Ascending aorta (tissue), 2 donors: ENCODE results near the gene CASP1. TPM values are rescaled to one million over a fixed set of nuclear protein-coding genes. Genes with fewer than 3 reads are reported as not detected.

ENCODE experiments used
- DNase-seq, 2 donors: peaks; one replicate each; pipeline ENCODE4 v3.0.0-alpha.2; 2019; ENCODE audit warnings: low spot score in 2 of 2
- H3K27ac ChIP-seq, 2 donors: fragments of 200-600 bp; sonication (generic); one replicate each; pipeline ENCODE4 v1.5.1; 2016 to 2017; ENCODE audit warnings: mild to moderate bottlenecking in 1 of 2
- H3K27me3 ChIP-seq: fragments of 200-600 bp; sonication (generic); one replicate; pipeline ENCODE4 v1.5.1; 2017
- H3K36me3 ChIP-seq, 2 donors: fragments of 200-600 bp; sonication (generic); one replicate each; pipeline ENCODE4 v1.5.1; 2016
- H3K4me1 ChIP-seq, 2 donors: fragments of 200-600 bp; sonication (generic); one replicate each; pipeline ENCODE4 v1.5.1; 2016 to 2017; ENCODE audit warnings: mild to moderate bottlenecking in 1 of 2
- H3K4me3 ChIP-seq, 2 donors: fragments of 200-600 bp; sonication (generic); one replicate each; pipeline ENCODE4 v1.5.1; 2016 to 2017; ENCODE audit warnings: mild to moderate bottlenecking in 1 of 2
- H3K9me3 ChIP-seq, 2 donors: fragments of 200-600 bp; sonication (generic); one replicate each; pipeline ENCODE4 v1.5.1; 2016
- intact Hi-C: fragments of 100-400 bp; cut with DNase I; formaldehyde crosslinking; loops from one replicate; pipeline ENCODE4 v1.15.1; 2023
- total RNA-seq: library from RNA; depleted of rRNA; stranded (reverse); fragments of >200 nt; gene quantifications from one replicate; pipeline ENCODE4 v1.1.0, GENCODE V29; 2016
- TF ChIP-seq, protein P1 (sequence below), 3 experiments: fragments of 200-600 bp in 2 of 3; fragments of 450-650 bp in 1 of 3; sonication (generic) in 2 of 3; IDR thresholded peaks; one replicate each; pipeline ENCODE4 v1.5.1; 2016 to 2019; ENCODE audit warnings: antibody characterized with exemption in 3 of 3, mild to moderate bottlenecking in 1 of 3, moderate library complexity in 1 of 3

The CASP1 gene
- total RNA-seq, 1 donor from 2014 or later: not detected

- TF ChIP-seq, protein P1, sequence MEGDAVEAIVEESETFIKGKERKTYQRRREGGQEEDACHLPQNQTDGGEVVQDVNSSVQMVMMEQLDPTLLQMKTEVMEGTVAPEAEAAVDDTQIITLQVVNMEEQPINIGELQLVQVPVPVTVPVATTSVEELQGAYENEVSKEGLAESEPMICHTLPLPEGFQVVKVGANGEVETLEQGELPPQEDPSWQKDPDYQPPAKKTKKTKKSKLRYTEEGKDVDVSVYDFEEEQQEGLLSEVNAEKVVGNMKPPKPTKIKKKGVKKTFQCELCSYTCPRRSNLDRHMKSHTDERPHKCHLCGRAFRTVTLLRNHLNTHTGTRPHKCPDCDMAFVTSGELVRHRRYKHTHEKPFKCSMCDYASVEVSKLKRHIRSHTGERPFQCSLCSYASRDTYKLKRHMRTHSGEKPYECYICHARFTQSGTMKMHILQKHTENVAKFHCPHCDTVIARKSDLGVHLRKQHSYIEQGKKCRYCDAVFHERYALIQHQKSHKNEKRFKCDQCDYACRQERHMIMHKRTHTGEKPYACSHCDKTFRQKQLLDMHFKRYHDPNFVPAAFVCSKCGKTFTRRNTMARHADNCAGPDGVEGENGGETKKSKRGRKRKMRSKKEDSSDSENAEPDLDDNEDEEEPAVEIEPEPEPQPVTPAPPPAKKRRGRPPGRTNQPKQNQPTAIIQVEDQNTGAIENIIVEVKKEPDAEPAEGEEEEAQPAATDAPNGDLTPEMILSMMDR (IDR thresholded peaks at IDR 0.05): no peak
- Histone ChIP-seq H3K9me3 (peaks cover 0 to 8% of the 10 kb centered on the region in 2 donors), H3K27ac (no peak overlapping the region), H3K4me3 (no peak overlapping the region), H3K4me1 (no peaks in the 10 kb centered on the region), H3K36me3 (no peaks in the 10 kb centered on the region), H3K27me3 (no peaks in the 10 kb centered on the region)
- intact Hi-C loops: no loop called here
- DNase-seq: no peak
Measured at GRCh38 chr11:104984808-104985207, 50.1 kb downstream of the CASP1 start.

GRCh38 chr11:104979839-104980238 is 55.1 kb downstream of the CASP1 start:
- H3K4me1 ChIP-seq: no peaks in the 10 kb centered on the region
- intact Hi-C loops: no loop called here
- DNase-seq: no peak
- H3K4me3 ChIP-seq: no peak overlapping the region
- TF ChIP-seq, protein P1 (IDR thresholded peaks at IDR 0.05): no peak
- H3K27ac ChIP-seq: no peak overlapping the region
- no peaks in the 10 kb centered on the region for H3K9me3 ChIP-seq
- H3K27me3 ChIP-seq: no peaks in the 10 kb centered on the region
- no peaks in the 10 kb centered on the region for H3K36me3 ChIP-seq

Other genes with a start within 250 kb of the CASP1 start
- 5.6 TPM for gene CASP12, start 136.7 kb downstream of the CASP1 start, total RNA-seq
- 56.6 TPM for gene CASP4, start 66.6 kb downstream of the CASP1 start, total RNA-seq
- not detected for gene CASP5, start 12.0 kb downstream of the CASP1 start, total RNA-seq
- gene CARD16, start 10.2 kb upstream of the CASP1 start, total RNA-seq: 15.5 TPM
- not detected for gene CARD18, start 104.6 kb upstream of the CASP1 start, total RNA-seq